GM19351 (cell line): ENCODE results near the gene SKOR1.

Experiments
- ATAC-seq: cut with Tn5 transposase; IDR thresholded peaks from one replicate; pipeline ENCODE4 v1.9.1; 2021; ENCODE audit warnings: mild to moderate bottlenecking, moderate library complexity; ENCODE audit not compliant: unreplicated experiment

Gene SKOR1

GRCh38 chr15:67792250-67792942 lies 32.9 kb upstream of the SKOR1 start:
- ATAC-seq: no peak

GRCh38 chr15:67794832-67795574 lies 30.3 kb upstream of the SKOR1 start:
- ATAC-seq: no peak

- no peak for ATAC-seq
Measured at GRCh38 chr15:67796196-67797127, 28.8 kb upstream of the SKOR1 start.

GRCh38 chr15:67799801-67800205 lies 25.5 kb upstream of the SKOR1 start:
- ATAC-seq: no peak

GRCh38 chr15:67801142-67801541 lies 24.2 kb upstream of the SKOR1 start:
- ATAC-seq: no peak

- ATAC-seq: no peak
Measured at GRCh38 chr15:67801926-67802914, 23.1 kb upstream of the SKOR1 start.

GRCh38 chr15:67803299-67803698 lies 22.0 kb upstream of the SKOR1 start:
- ATAC-seq: no peak

GRCh38 chr15:67803996-67804843 lies 21.1 kb upstream of the SKOR1 start:
- no peak for ATAC-seq

- ATAC-seq: no peak
Measured at GRCh38 chr15:67805008-67805665, 20.2 kb upstream of the SKOR1 start.

GRCh38 chr15:67805666-67806516 lies 19.4 kb upstream of the SKOR1 start:
- ATAC-seq: no peak

GRCh38 chr15:67806536-67806935 lies 18.8 kb upstream of the SKOR1 start:
- ATAC-seq: no peak

GRCh38 chr15:67807141-67807540 lies 18.2 kb upstream of the SKOR1 start:
- no peak for ATAC-seq

- ATAC-seq: no peak
Measured at GRCh38 chr15:67807836-67808235, 17.5 kb upstream of the SKOR1 start.

- ATAC-seq: no peak
Measured at GRCh38 chr15:67808821-67809220, 16.5 kb upstream of the SKOR1 start.

- ATAC-seq: no peak
Measured at GRCh38 chr15:67809441-67809840, 15.9 kb upstream of the SKOR1 start.

- no peak for ATAC-seq
Measured at GRCh38 chr15:67809866-67810265, 15.4 kb upstream of the SKOR1 start.

- ATAC-seq: no peak
Measured at GRCh38 chr15:67812241-67812644, 13.1 kb upstream of the SKOR1 start.

- no peak for ATAC-seq
Measured at GRCh38 chr15:67813104-67813634, 12.1 kb upstream of the SKOR1 start.
